AG08396 (cell line): ENCODE results near the gene LIPC.
A peak's percentile ranks its signal among the peaks of the same experiment; 100 is the strongest.

Source experiments
- DNase-seq: peaks from one replicate; pipeline ENCODE4 v3.0.0; 2012; ENCODE audit warnings: low spot score, mixed read lengths

Gene LIPC

DNA sequence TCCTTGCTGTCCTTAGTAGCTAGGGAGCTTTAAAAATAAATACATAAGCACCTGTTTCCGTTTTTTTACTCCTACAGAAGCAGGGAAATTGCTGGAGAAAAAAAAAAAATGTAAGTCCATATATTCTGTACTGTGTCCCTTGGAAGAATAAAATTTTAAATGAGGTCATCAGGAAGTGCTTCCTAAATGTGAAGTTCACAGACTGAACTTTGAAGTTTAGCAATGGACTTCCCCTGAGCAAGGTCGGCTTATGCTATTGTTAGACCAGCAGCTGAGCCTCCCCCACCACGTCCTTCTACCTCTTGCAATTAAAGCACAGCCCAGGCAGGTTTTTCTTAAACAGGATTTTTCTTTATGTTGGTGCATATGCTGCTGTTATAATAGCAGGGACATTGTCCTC, 26.3 kb downstream of the LIPC start:
- no peak for DNase-seq

- no peak for DNase-seq
Measured at GRCh38 chr15:58459045-58459444, 27.3 kb downstream of the LIPC start.

DNA sequence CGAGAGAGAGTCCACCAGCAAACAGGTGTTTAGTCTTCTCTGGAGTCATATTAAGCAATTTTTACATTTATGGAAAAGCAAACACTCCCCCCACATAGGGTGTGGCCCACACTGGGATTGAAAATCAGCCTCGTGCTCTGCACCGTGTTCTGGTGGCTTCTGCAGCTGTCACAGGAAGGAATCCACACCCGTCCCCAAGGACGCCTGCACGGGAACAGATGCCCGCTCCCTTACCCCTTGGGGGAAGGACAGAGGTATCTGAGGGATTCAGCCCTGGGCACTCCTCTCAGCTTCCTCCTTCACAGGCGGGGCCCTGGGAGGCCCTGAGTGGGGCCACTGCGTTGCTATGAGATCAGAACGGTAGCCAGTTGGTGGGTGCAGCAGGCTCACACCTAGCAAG, 27.8 kb downstream of the LIPC start:
- DNase-seq = no peak

DNA sequence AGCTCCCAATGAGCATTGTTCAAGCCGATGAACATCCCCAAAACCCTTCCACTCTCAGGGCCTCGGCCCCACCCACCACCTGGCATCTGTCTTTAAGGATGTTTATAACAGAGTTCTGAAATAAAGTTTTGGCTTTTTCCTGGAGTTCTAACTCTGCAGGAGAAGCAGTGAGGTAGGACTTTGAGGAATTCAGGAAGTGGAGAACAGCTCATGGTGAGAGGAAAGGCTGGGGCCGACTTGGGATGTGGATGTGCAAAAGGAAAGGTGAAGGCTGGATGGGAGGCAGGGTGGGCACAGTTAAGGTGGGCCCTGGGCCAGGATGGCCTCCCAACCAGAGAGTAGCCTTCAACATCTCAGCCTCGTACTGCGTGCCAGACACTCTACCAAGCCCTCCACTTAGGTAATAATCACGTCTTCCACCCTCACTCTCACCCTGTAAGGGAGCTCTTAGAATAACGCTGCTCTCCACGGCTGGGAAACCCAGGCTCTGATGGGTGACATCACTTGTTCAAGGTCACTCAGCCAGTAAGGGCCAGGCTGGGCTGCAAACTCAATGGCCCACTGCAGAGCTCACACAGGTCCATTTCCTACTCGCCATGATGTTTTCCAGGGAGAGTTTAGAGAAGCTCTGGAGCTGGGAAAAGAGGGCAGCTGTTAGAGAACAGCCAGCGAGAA, 28.5 kb downstream of the LIPC start:
- DNase-seq = no peak

GRCh38 chr15:58460872-58461271, 29.1 kb downstream of the LIPC start:
- no peak for DNase-seq

- no peak for DNase-seq
Measured at GRCh38 chr15:58462547-58462946, 30.8 kb downstream of the LIPC start.

DNA sequence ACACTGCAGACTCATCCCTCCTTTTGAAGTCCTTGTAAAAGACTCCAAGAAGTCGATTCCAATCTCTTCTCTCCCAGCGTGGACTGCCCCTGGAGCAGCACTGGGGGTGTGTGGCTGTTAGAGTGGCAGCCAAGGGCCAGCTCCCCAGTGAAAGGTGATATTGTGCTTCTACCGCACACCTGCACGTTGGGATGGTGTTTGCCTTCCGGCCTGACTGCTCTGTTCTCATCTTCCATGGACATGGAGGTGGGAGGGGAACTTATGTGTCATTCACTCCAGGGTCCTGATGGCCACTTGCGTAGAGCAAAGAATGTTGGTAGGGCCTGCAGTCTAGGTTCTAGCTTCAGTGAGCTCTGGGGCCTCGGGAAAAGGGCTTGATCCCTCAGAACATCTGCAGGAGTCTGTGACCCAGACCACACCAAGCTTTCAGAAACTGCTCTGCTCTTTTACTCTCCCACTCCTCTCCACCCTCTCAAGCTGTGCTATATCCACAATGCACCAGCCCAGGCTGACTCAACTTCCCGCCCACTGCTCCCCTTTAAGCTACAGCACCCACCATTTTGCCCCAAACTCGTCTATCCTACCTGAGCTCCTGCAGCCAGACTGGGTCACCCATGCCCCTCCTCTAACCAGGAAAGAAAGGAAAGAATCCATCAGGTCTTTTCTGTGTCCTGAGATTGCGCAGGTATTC, 31.3 kb downstream of the LIPC start:
- no peak for DNase-seq

DNA sequence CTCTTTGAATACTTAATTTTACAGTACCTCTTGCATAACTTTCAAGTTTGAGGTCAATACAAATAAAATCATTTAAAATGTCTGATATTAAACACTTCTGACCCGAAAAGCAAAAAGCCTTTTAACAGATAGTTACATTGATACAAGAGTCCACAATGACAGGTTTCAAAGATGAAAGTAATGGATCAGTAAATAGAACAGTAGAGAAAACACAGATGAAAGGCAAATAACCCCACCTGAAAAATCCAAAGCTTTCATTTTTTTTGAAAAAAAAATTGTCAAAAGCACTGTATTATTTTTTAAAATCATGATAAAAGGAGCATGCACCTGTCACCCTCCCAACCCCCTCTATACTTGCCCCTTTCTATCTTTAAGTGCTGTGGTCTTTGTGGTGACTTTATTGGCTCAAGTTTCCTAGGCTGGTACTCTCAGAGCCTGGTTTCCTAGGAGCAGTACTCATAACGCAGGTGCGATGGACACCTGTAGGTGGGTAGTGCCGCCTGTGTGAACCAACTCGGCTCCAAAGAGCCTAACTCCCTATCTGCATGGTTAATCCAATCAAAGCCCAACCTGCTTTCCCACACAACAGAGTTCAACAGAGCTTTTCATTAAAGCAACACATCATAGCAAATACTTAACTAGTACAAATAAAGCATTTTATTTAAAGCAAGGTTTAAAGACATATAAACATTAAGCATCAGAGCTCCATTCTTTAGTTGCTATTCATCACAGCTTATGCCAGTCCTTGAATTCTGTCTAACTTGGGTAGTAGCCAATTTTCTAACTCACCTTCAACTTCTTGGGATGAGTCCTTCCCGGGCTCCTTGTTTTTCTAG, 32.2 kb downstream of the LIPC start:
- DNase-seq = no peak

DNA sequence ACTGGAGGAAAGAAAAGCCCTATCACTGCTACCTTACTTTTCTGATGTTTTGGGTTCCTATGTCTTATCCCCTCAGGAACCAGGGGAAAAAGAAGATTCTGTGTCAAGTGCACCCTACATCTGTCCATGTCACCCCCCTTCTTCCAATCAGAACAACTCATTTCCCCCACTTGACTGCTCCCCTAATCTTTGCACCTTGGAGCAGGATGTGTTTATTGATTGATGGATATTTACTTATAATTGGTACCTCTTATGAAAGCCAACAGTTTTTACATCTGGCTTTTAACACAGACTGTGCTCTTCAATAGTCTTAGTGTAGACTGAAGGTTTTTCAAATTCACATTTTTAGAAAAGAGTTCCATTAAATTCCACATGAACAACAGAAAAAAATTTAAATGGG, 33.3 kb downstream of the LIPC start:
- DNase-seq = no peak

DNA sequence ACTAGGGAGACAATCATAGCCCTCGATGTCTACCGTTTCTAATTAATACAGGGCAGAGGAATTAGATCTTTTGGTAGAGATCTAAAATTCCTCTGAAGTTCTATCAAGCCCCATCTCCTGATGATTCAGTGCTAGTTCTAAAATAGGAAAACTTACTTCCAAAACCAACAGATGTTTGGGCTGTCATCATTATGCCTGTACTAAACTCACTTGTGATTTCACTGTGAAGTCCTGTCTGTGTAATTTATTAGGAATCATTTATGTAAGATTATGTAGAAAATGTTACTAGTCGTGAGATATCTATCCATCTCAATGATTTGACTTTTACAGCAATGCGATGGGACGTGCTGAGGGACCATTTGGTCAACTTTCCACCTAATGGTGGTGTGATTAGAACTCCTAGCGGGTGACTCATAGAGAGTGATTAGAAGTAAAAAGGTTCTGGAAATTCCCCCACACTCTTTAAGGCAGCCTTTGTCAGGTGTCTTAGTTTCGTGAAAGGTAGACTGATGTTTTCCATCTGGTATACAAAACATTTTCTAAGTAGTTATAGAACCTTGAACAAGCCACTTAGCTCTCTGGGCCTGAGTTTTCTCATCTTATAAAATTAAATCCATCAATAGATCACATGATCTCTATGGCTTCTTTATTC, 34.2 kb downstream of the LIPC start:
- DNase-seq = no peak

- no peak for DNase-seq
Measured at GRCh38 chr15:58466566-58466965, 34.8 kb downstream of the LIPC start.

- no peak for DNase-seq
Measured at GRCh38 chr15:58467121-58467721, 35.4 kb downstream of the LIPC start.

GRCh38 chr15:58467722-58468423, 36.1 kb downstream of the LIPC start:
- DNase-seq = no peak

- DNase-seq = peak; percentile 41
Measured at GRCh38 chr15:58469432-58470353, 37.9 kb downstream of the LIPC start.

GRCh38 chr15:58471348-58471747, 39.6 kb downstream of the LIPC start:
- no peak for DNase-seq

- DNase-seq = no peak
Measured at GRCh38 chr15:58472221-58472620, 40.4 kb downstream of the LIPC start.

DNA sequence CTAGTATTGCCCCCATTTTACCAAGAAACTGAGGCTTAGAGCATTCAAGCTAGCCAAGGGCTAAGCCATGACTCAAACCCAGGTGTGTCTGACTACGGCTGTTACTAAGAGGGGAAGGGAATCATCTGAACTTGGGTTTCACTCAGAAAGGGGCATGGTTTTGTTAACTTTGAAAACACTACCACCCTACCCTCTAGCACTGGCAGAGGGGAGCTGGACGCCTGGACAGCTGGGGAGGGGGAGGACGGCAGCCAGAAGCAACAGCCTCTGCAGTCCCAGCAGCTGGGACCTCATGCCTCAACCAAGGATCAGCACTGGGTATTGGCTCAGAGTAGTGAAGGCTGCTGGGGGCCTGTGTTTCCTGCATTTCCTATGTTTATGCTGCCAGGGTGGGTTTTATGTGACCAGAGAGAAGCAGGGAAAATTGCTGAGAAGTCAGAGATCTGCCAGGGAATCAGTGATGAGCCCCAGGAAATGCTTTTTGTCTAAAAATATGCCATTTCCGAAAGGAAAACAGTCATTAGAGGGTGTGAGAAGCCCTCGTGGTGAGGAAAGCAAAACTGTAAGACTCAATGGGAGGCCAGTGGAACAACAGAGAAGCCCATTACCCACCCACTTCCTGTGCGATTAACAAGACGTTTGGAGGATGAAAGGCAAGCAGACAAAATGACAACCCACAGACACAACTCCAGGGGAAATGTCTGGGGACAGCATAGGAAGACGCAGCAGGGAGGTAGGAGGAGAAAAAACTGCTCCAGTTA, 41.2 kb downstream of the LIPC start:
- DNase-seq = no peak

- peak; percentile 38 for DNase-seq
Measured at GRCh38 chr15:58473724-58474123, 41.9 kb downstream of the LIPC start.

DNA sequence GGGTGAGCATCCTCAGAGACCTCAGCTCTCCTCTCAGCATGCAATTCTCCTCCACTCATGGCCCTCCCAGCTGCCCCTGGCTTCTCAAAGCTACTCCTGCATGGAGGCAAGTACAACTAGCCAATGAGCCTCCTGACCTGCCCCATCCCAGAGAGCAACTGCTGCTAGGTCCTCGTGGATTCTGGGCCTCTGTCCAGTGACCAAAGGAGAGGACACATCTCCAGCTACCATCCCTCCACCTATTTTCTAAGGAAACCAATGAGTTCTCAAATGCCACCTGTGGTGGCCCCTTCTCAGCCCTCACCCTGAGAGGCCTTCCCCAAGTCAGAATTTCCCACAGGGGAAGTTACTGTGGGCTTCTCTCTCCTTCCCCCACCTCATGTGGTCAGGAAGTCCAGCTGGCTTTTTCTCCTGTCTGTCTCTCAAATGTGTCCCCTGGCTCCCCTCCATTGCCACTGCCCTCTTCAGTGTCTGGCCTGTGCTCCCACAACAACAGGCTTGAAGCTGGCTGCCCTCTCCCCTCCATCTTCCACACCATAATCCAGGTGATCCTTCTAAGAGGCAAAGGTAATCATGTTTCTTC, 43.0 kb downstream of the LIPC start:
- DNase-seq = no peak
